ENCODE data around the gene ARMS2. TPM values are rescaled to one million over a fixed set of nuclear protein-coding genes. Genes with fewer than 3 reads are reported as not detected.

Gene ARMS2
- total RNA-seq, 2 donors from 2014 or later = not detected

- H3K36me3 Mint-ChIP-seq (ENCODE audit: low read depth) = peaks cover 8% of the 10 kb centered on the region
- no peaks in the 10 kb centered on the region for H3K27me3 Mint-ChIP-seq
- H3K27ac Mint-ChIP-seq = no peak overlapping the region
- ATAC-seq (peak; percentile 54), DNase-seq (no peak)
- H3K4me3 Mint-ChIP-seq = no peak overlapping the region
- H3K4me1 Mint-ChIP-seq = peaks cover 5% of the 10 kb centered on the region
- H3K9me3 ChIP-seq (ENCODE audit: control insufficient read depth, low read length, poor library complexity, severe bottlenecking) = no peaks in the 10 kb centered on the region
Observed at GRCh38 chr10:122435212-122435827, 19.1 kb upstream of the ARMS2 start.

- peaks cover 12% of the 10 kb centered on the region for H3K27me3 Mint-ChIP-seq
- H3K36me3 Mint-ChIP-seq (ENCODE audit: low read depth) = peaks cover 8% of the 10 kb centered on the region
- H3K27ac Mint-ChIP-seq = no peak overlapping the region
- peaks cover 5% of the 10 kb centered on the region for H3K4me1 Mint-ChIP-seq
- no peak overlapping the region for H3K4me3 Mint-ChIP-seq
- ATAC-seq (no peak), DNase-seq (no peak)
- H3K9me3 ChIP-seq (ENCODE audit: control insufficient read depth, low read length, poor library complexity, severe bottlenecking) = no peaks in the 10 kb centered on the region
Observed at GRCh38 chr10:122441961-122442360, 12.5 kb upstream of the ARMS2 start.

- Mint-ChIP-seq H3K27me3 (peaks cover 28% of the 10 kb centered on the region), H3K4me1 (peaks cover 4% of the 10 kb centered on the region), H3K4me3 (no peak overlapping the region), H3K36me3 (ENCODE audit: low read depth) (peaks cover 3% of the 10 kb centered on the region), H3K27ac (no peak overlapping the region)
- H3K9me3 ChIP-seq (ENCODE audit: control insufficient read depth, low read length, poor library complexity, severe bottlenecking) = no peaks in the 10 kb centered on the region
- no peak for DNase-seq
- no peak for ATAC-seq
Observed at GRCh38 chr10:122445469-122445868, 9.0 kb upstream of the ARMS2 start.

GRCh38 chr10:122445904-122446303, 8.5 kb upstream of the ARMS2 start:
- DNase-seq = no peak
- H3K27me3 Mint-ChIP-seq = peaks cover 32% of the 10 kb centered on the region
- peaks cover 4% of the 10 kb centered on the region for H3K4me1 Mint-ChIP-seq
- no peak overlapping the region for H3K27ac Mint-ChIP-seq
- H3K9me3 ChIP-seq (ENCODE audit: control insufficient read depth, low read length, poor library complexity, severe bottlenecking) = no peaks in the 10 kb centered on the region
- peaks cover 3% of the 10 kb centered on the region for H3K36me3 Mint-ChIP-seq (ENCODE audit: low read depth)
- no peak for ATAC-seq
- no peak overlapping the region for H3K4me3 Mint-ChIP-seq

GRCh38 chr10:122446668-122447423, 7.6 kb upstream of the ARMS2 start:
- no peaks in the 10 kb centered on the region for H3K9me3 ChIP-seq (ENCODE audit: control insufficient read depth, low read length, poor library complexity, severe bottlenecking)

GRCh38 chr10:122448600-122448999, 5.9 kb upstream of the ARMS2 start:
- Mint-ChIP-seq H3K36me3 (ENCODE audit: low read depth) (peaks cover 3% of the 10 kb centered on the region), H3K4me1 (peaks cover 4% of the 10 kb centered on the region), H3K27ac (no peak overlapping the region), H3K4me3 (no peak overlapping the region), H3K27me3 (peaks cover 42% of the 10 kb centered on the region)
- no peak for ATAC-seq
- H3K9me3 ChIP-seq (ENCODE audit: control insufficient read depth, low read length, poor library complexity, severe bottlenecking) = no peaks in the 10 kb centered on the region
- DNase-seq = no peak

More at GRCh38 chr10:122446668-122447423, 7.6 kb upstream of the ARMS2 start:
- ATAC-seq = no peak
- Mint-ChIP-seq H3K4me1 (peaks cover 4% of the 10 kb centered on the region), H3K27ac (no peak overlapping the region), H3K36me3 (ENCODE audit: low read depth) (peaks cover 3% of the 10 kb centered on the region), H3K27me3 (peaks cover 36% of the 10 kb centered on the region), H3K4me3 (no peak overlapping the region)
- no peak for DNase-seq

GRCh38 chr10:122449153-122449552, 5.3 kb upstream of the ARMS2 start:
- no peaks in the 10 kb centered on the region for H3K9me3 ChIP-seq (ENCODE audit: control insufficient read depth, low read length, poor library complexity, severe bottlenecking)
- H3K36me3 Mint-ChIP-seq (ENCODE audit: low read depth) = peaks cover 3% of the 10 kb centered on the region
- peaks cover 42% of the 10 kb centered on the region for H3K27me3 Mint-ChIP-seq
- H3K27ac Mint-ChIP-seq = no peak overlapping the region
- ATAC-seq (no peak), DNase-seq (no peak)
- H3K4me1 Mint-ChIP-seq = peaks cover 4% of the 10 kb centered on the region
- H3K4me3 Mint-ChIP-seq = no peak overlapping the region

GRCh38 chr10:122450353-122450990, 4.0 kb upstream of the ARMS2 start:
- H3K27me3 Mint-ChIP-seq = peaks cover 38% of the 10 kb centered on the region
- no peak overlapping the region for H3K4me3 Mint-ChIP-seq
- no peak for ATAC-seq
- DNase-seq = no peak
- H3K36me3 Mint-ChIP-seq (ENCODE audit: low read depth) = peaks cover 3% of the 10 kb centered on the region
- peaks cover 4% of the 10 kb centered on the region for H3K4me1 Mint-ChIP-seq
- H3K27ac Mint-ChIP-seq = no peak overlapping the region
- no peaks in the 10 kb centered on the region for H3K9me3 ChIP-seq (ENCODE audit: control insufficient read depth, low read length, poor library complexity, severe bottlenecking)

- H3K4me1 Mint-ChIP-seq = peaks cover 3% of the 10 kb centered on the region
- DNase-seq = no peak
- no peaks in the 10 kb centered on the region for H3K9me3 ChIP-seq (ENCODE audit: control insufficient read depth, low read length, poor library complexity, severe bottlenecking)
- peaks cover 49% of the 10 kb centered on the region for H3K27me3 Mint-ChIP-seq
- no peak overlapping the region for H3K4me3 Mint-ChIP-seq
- no peak for ATAC-seq
- no peaks in the 10 kb centered on the region for H3K36me3 Mint-ChIP-seq (ENCODE audit: low read depth)
- H3K27ac Mint-ChIP-seq = no peak overlapping the region
Observed at GRCh38 chr10:122454071-122454470, 382 bp upstream of the ARMS2 start.

- H3K27me3 Mint-ChIP-seq = peaks cover 46% of the 10 kb centered on the region
- peaks cover 5% of the 10 kb centered on the region for H3K4me1 Mint-ChIP-seq
- ATAC-seq = no peak
- H3K4me3 Mint-ChIP-seq = no peak overlapping the region
- DNase-seq = no peak
- H3K9me3 ChIP-seq (ENCODE audit: control insufficient read depth, low read length, poor library complexity, severe bottlenecking) = no peaks in the 10 kb centered on the region
- no peaks in the 10 kb centered on the region for H3K36me3 Mint-ChIP-seq (ENCODE audit: low read depth)
- no peak overlapping the region for H3K27ac Mint-ChIP-seq
Observed at GRCh38 chr10:122455376-122456079, 1.1 kb downstream of the ARMS2 start.

- H3K4me1 Mint-ChIP-seq = peaks cover 11% of the 10 kb centered on the region
- H3K27ac Mint-ChIP-seq = no peak overlapping the region
- H3K4me3 Mint-ChIP-seq = no peak overlapping the region
- no peaks in the 10 kb centered on the region for H3K9me3 ChIP-seq (ENCODE audit: control insufficient read depth, low read length, poor library complexity, severe bottlenecking)
- H3K36me3 Mint-ChIP-seq (ENCODE audit: low read depth) = no peaks in the 10 kb centered on the region
- H3K27me3 Mint-ChIP-seq = peaks cover 40% of the 10 kb centered on the region
- ATAC-seq (no peak), DNase-seq (no peak)
Observed at GRCh38 chr10:122457934-122458333, 3.5 kb downstream of the ARMS2 start.

- Mint-ChIP-seq H3K27me3 (peaks cover 47% of the 10 kb centered on the region), H3K36me3 (ENCODE audit: low read depth) (no peaks in the 10 kb centered on the region), H3K4me1 (peaks cover 15% of the 10 kb centered on the region), H3K27ac (no peak overlapping the region), H3K4me3 (peak overlapping the region; percentile 60)
- ATAC-seq = no peak
- H3K9me3 ChIP-seq (ENCODE audit: control insufficient read depth, low read length, poor library complexity, severe bottlenecking) = no peaks in the 10 kb centered on the region
- no peak for DNase-seq
Observed at GRCh38 chr10:122458693-122459092, 4.2 kb downstream of the ARMS2 start.
